Measurements from ENCODE around the gene ARL4C. TPM values are rescaled to one million over a fixed set of nuclear protein-coding genes. Genes with fewer than 3 reads are reported as not detected.

ARL4C gene
- total and polyA plus RNA-seq, 4 donors = 1.4 to 2.8 (median 2.1) TPM

DNA sequence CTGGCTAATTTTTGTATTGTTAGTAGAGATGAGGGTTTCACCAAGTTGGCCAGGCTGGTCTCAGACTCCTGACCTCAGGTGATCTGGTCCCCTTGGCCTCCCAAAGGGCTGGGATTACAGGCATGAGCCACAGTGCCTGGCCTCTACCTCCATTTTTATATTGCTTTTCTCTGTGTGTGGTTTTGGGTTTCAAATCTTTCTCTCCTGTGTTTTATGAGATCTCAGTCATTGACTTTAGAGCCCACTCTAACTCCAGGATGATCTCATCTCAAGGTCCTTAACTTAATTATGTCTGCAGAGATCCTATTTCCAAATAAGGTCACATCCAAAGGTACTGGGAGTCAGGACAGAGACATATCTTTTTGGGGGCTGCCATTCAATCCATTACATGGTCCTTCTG, 24.7 kb downstream of the ARL4C start:
- TF ChIP-seq, protein P1, sequence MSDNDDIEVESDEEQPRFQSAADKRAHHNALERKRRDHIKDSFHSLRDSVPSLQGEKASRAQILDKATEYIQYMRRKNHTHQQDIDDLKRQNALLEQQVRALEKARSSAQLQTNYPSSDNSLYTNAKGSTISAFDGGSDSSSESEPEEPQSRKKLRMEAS (IDR thresholded peaks at IDR 0.05) = no peak
- TF ChIP-seq GABPA (IDR thresholded peaks at IDR 0.05 in 1 of 2, conservative IDR thresholded peaks at IDR 0.05 in 1 of 2) (no peak), TAF1 (conservative IDR thresholded peaks at IDR 0.05) (no peak), EGR1 (IDR thresholded peaks at IDR 0.05; ENCODE audit: low read depth in 2 of 2) (no peak), SP1 (IDR thresholded peaks at IDR 0.05) (no peak), RAD21 (IDR thresholded peaks at IDR 0.05) (no peak), JUND (IDR thresholded peaks at IDR 0.05) (no peak), FOXA1 (IDR thresholded peaks at IDR 0.05) (no peak), NR2F2 (IDR thresholded peaks at IDR 0.05) (no peak), FOXA2 (IDR thresholded peaks at IDR 0.05) (no peak)
- TF ChIP-seq, protein P2, sequence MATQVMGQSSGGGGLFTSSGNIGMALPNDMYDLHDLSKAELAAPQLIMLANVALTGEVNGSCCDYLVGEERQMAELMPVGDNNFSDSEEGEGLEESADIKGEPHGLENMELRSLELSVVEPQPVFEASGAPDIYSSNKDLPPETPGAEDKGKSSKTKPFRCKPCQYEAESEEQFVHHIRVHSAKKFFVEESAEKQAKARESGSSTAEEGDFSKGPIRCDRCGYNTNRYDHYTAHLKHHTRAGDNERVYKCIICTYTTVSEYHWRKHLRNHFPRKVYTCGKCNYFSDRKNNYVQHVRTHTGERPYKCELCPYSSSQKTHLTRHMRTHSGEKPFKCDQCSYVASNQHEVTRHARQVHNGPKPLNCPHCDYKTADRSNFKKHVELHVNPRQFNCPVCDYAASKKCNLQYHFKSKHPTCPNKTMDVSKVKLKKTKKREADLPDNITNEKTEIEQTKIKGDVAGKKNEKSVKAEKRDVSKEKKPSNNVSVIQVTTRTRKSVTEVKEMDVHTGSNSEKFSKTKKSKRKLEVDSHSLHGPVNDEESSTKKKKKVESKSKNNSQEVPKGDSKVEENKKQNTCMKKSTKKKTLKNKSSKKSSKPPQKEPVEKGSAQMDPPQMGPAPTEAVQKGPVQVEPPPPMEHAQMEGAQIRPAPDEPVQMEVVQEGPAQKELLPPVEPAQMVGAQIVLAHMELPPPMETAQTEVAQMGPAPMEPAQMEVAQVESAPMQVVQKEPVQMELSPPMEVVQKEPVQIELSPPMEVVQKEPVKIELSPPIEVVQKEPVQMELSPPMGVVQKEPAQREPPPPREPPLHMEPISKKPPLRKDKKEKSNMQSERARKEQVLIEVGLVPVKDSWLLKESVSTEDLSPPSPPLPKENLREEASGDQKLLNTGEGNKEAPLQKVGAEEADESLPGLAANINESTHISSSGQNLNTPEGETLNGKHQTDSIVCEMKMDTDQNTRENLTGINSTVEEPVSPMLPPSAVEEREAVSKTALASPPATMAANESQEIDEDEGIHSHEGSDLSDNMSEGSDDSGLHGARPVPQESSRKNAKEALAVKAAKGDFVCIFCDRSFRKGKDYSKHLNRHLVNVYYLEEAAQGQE (IDR thresholded peaks at IDR 0.05) = no peak
- TF ChIP-seq, protein P3, sequence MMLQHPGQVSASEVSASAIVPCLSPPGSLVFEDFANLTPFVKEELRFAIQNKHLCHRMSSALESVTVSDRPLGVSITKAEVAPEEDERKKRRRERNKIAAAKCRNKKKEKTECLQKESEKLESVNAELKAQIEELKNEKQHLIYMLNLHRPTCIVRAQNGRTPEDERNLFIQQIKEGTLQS (IDR thresholded peaks at IDR 0.05) = no peak
- TF ChIP-seq, protein P4, sequence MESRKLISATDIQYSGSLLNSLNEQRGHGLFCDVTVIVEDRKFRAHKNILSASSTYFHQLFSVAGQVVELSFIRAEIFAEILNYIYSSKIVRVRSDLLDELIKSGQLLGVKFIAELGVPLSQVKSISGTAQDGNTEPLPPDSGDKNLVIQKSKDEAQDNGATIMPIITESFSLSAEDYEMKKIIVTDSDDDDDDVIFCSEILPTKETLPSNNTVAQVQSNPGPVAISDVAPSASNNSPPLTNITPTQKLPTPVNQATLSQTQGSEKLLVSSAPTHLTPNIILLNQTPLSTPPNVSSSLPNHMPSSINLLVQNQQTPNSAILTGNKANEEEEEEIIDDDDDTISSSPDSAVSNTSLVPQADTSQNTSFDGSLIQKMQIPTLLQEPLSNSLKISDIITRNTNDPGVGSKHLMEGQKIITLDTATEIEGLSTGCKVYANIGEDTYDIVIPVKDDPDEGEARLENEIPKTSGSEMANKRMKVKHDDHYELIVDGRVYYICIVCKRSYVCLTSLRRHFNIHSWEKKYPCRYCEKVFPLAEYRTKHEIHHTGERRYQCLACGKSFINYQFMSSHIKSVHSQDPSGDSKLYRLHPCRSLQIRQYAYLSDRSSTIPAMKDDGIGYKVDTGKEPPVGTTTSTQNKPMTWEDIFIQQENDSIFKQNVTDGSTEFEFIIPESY (IDR thresholded peaks at IDR 0.05) = no peak
- no peak for DNase-seq (ENCODE audit: low spot score)
- Histone ChIP-seq H3K9ac (ENCODE audit: low read depth in 1 of 2, low read length in 2 of 2) (no peak overlapping the region), H3K9me3 (ENCODE audit: control insufficient read depth in 4 of 4, low read length in 3 of 4) (no peaks in the 10 kb centered on the region), H3K4me1 (ENCODE audit: control insufficient read depth in 4 of 4, insufficient read depth in 4 of 4, low read length in 3 of 4) (no peaks in the 10 kb centered on the region), H3K36me3 (ENCODE audit: control insufficient read depth in 4 of 4, insufficient read depth in 3 of 4, low read depth in 1 of 4, low read length in 3 of 4) (no peaks in the 10 kb centered on the region), H3K27ac (ENCODE audit: low read depth in 1 of 2, low read length in 2 of 2) (no peak overlapping the region), H3K4me3 (ENCODE audit: low read depth in 1 of 3, low read length in 3 of 3) (no peak overlapping the region), H3K27me3 (ENCODE audit: control insufficient read depth in 4 of 4, insufficient read depth in 4 of 4, low read length in 3 of 4) (no peaks in the 10 kb centered on the region)

DNA sequence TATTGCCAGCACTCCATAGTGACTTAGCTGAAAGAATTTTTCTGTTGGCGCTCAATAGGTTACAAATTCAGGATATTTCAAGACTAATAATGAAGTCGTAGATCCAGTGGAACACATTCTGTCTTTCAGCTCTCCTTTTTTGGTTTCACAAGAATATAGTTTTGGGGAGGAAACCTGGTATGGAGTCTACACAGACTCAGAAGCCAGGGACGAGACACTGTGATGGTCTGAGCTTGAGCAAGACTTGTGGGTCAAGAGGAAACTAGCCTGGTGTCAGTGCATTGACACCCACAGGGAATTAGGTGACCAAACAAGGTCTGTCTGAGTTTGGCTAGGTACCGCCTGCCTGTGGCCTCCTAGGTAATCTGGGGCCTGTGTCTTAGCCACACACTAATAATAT, 26.9 kb downstream of the ARL4C start:
- Histone ChIP-seq H3K4me3 (ENCODE audit: low read depth in 1 of 3, low read length in 3 of 3) (no peak overlapping the region), H3K9ac (ENCODE audit: low read depth in 1 of 2, low read length in 2 of 2) (no peak overlapping the region), H3K27me3 (ENCODE audit: control insufficient read depth in 4 of 4, insufficient read depth in 4 of 4, low read length in 3 of 4) (no peaks in the 10 kb centered on the region), H3K27ac (ENCODE audit: low read depth in 1 of 2, low read length in 2 of 2) (no peak overlapping the region), H3K9me3 (ENCODE audit: control insufficient read depth in 4 of 4, low read length in 3 of 4) (no peaks in the 10 kb centered on the region), H3K4me1 (ENCODE audit: control insufficient read depth in 4 of 4, insufficient read depth in 4 of 4, low read length in 3 of 4) (no peaks in the 10 kb centered on the region), H3K36me3 (ENCODE audit: control insufficient read depth in 4 of 4, insufficient read depth in 3 of 4, low read depth in 1 of 4, low read length in 3 of 4) (no peaks in the 10 kb centered on the region)
- DNase-seq (ENCODE audit: low spot score) = no peak
- TF ChIP-seq, protein P1 (IDR thresholded peaks at IDR 0.05) = no peak
- no peak for TF ChIP-seq HNF4G (IDR thresholded peaks at IDR 0.05)
- no peak for TF ChIP-seq TAF1 (conservative IDR thresholded peaks at IDR 0.05)
- TF ChIP-seq RXRA (IDR thresholded peaks at IDR 0.05) = no peak
- TF ChIP-seq GABPA (IDR thresholded peaks at IDR 0.05 in 1 of 2, conservative IDR thresholded peaks at IDR 0.05 in 1 of 2) = no peak
- no peak for TF ChIP-seq SP1 (IDR thresholded peaks at IDR 0.05)
- TF ChIP-seq, protein P4 (IDR thresholded peaks at IDR 0.05) = no peak
- TF ChIP-seq FOXA2 (IDR thresholded peaks at IDR 0.05) = no peak
- TF ChIP-seq NR2F2 (IDR thresholded peaks at IDR 0.05) = no peak
- TF ChIP-seq, protein P2 (IDR thresholded peaks at IDR 0.05) = no peak
- no peak for TF ChIP-seq RAD21 (IDR thresholded peaks at IDR 0.05)
- TF ChIP-seq JUND (IDR thresholded peaks at IDR 0.05) = no peak
- 89% methylated on average over 4 of the region's 4 CpGs for WGBS

All from liver (tissue), 9 donors.